NCI-H526 treated with DMSO at 0.1 percent for 48 hours (cell line): ENCODE measurements around the gene DCDC1.
A peak's percentile ranks its signal among the peaks of the same experiment; 100 is the strongest.
"Not testable (repeated sequence)": the region's sequence is repeated elsewhere in the genome, so short reads cannot be mapped to it uniquely, and the experiment has no call there.

Source experiments
- DNase-seq: peaks from one replicate; lab custom pipeline; 2025; lab: John Stamatoyannopoulos, UW

DCDC1 gene

GRCh38 chr11:30990625-30991296, 378.8 kb downstream of the DCDC1 start:
- DNase-seq, result no peak

GRCh38 chr11:30987819-30988218, 381.7 kb downstream of the DCDC1 start:
- DNase-seq, result no peak

GRCh38 chr11:30985536-30985935, 384.0 kb downstream of the DCDC1 start:
- no peak for DNase-seq

- no peak for DNase-seq
Measured at GRCh38 chr11:30984827-30985226, 384.7 kb downstream of the DCDC1 start.

GRCh38 chr11:30984442-30984816, 385.1 kb downstream of the DCDC1 start:
- no peak for DNase-seq

GRCh38 chr11:30983776-30984441, 385.6 kb downstream of the DCDC1 start:
- no peak for DNase-seq

- DNase-seq, result no peak
Measured at GRCh38 chr11:30983143-30983542, 386.4 kb downstream of the DCDC1 start.

- no peak for DNase-seq
Measured at GRCh38 chr11:30967579-30967978, 402.0 kb downstream of the DCDC1 start.

DNA sequence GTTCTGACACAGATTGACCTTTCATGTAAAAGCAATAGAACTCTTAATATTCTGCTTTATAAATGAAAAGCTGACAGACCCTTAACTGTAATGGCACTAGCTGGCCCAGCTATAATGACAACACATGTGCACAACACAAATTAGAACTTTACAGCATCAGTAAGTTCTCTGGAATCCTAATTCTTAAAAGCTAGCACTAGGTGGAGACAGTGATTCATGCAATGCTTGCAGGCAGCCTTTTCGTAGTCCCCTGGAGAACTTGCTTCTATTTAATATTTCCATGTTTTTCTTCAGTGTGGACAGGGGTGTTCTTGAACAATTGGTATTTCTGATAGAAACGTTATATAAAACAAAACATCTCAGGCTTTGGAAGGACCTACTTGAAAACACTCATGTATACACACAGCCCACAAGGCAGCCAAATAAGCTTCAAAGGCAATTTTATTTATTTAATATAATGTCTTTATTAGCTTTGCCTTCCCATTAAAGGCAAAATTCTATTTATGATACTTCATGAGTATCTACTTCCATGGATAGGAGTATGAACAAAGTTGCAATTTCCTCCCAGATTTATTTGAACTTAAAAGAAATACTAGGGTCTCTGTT, 409.0 kb downstream of the DCDC1 start:
- DNase-seq, result peak; percentile 56

- DNase-seq, result no peak
Measured at GRCh38 chr11:30956751-30957150, 412.8 kb downstream of the DCDC1 start.

GRCh38 chr11:30949838-30950237, 419.7 kb downstream of the DCDC1 start:
- DNase-seq, result no peak

GRCh38 chr11:30947715-30948114, 421.8 kb downstream of the DCDC1 start:
- not testable (repeated sequence) for DNase-seq

DNA sequence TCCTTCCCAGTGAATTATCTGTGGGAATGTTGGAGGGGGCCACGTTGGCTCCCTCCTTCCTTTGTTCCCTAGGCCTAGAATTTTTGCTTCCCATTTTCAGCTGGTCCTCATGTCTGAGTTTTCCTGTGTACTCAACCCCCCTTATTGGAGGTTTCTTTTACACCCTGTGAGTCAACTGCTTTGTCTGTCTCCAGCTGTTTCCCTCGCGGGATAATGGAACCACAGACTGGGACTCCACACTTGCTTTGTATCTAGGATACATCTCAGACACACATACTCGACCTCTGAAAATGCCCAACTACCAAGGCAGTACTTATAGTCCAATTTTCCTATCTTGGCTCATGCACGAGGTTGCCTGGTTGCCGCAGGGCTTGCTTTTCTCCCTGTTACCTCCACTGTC, 430.7 kb downstream of the DCDC1 start:
- no peak for DNase-seq

DNA sequence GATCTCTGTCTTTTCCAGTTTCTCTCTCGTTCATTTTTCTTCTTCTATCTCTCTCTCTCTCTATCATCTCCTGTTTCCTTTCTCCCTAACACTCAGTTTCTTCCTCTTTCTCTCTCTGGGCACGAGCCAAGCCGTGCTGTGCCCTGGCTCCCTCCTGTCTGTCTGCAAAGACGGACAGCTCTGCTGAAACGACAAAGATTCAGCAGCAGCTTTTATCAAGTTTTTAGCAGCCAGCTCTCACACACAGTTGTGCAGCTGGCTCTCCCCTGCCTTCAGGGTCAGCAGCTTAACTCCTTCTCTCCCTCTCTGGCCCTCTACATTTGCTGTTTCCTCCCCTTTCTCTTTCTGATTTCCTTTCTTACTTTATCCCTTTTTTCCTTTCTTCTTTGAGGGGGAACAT, 431.4 kb downstream of the DCDC1 start:
- DNase-seq, result no peak

GRCh38 chr11:30936491-30936890, 433.0 kb downstream of the DCDC1 start:
- DNase-seq, result no peak

DNA sequence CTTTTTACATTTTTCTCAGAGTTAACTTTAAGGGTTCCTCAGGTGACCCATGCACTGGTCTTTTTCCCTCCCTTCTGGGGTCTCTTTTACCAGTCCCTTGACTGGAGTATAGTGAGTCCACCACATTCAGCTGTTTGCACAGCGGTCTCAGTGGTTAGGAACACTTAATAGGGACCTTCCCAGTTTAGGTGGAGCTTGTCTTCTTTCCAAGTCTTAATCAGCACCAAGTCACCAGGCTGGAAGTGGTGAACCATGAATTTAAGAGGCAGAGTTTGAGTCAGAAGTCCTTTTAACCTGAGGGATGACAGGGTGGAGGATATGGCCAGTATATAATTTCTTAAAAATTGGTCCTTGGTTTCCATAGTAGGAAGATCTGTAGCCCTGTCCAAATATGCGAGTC, 433.7 kb downstream of the DCDC1 start:
- DNase-seq, result no peak

DNA sequence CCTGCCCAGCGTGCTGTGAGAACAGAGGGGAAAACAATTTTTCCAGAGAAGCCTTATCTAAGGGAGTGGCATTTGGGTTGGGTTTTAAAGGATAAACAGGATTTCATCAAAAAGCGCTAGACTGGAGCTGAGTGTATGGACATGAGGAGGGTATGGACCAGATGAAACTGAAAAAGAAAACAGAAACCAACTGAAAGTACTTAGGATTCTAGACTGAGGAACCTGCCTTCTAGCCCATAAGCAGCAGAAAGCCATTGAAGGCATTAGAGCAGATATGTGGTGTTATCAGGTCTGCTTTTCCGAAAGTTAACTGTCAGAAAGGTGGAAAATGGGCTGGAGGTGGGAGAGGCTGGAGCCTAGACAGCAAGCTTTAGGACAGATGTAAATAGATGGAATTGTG, 443.4 kb downstream of the DCDC1 start:
- DNase-seq, result no peak

GRCh38 chr11:30921811-30922210, 447.7 kb downstream of the DCDC1 start:
- no peak for DNase-seq

DNA sequence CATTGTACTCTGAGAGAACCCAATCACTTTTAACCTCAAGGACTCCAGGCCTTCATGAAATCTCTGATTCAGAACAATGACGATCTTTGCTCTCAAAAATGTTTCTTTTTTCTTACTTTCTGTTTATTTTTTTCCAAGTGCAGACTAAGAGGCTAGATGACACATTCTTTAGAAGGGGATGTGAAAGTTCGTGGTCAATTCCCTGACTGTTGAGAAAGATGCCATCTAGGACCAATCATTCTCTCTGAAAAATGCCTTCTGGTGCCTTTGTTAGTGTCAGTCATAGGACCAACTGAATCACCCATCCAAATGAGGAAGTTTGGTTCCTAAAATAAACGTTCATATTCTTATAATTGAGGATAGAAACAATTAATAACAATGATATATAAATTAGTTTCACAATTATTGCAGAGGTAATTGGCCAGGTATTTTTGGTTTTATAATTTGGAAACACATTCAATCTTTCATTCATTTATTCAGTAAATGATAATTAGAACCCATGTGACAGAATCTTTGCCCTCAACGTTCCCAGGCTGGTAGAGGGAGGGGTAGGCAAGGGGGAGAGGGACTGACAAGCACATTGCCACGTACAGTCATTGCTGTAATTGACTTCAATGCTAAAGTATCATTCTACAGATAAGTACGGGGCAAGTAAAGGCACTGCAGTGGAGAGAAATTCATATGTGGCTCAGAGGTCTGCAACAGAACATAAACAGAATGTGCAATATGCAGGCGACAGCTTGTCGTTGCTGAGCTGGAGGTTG, 450.0 kb downstream of the DCDC1 start:
- no peak for DNase-seq

DNA sequence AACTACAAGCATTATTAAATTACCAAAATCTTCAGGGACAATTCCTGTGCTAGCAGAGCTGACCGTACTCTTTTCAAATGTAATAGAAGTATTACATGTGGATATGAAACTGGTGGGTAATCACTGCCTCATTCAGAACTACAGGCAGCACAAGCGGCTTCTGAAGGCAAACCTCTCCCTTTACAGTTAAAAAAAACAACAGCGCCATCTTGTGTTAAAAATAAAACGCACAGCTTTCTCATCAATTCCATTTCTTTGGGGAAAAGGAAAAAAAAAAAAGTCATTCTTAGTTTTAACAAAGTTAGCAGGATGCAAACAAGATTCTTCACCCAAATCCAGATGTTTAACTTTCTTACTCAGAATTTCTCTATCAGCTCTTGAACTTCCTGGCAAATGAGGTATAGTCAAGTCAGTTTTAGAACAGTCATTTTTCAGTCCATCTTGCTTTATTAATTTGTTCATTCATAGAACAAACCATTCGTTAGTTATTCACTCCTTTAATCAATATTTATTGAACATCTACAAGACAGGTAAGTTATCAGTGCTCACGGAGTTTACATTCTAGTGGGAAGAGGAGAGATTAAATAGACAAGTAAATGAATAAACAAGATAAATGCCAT, 451.6 kb downstream of the DCDC1 start:
- DNase-seq, result peak; percentile 40

DNA sequence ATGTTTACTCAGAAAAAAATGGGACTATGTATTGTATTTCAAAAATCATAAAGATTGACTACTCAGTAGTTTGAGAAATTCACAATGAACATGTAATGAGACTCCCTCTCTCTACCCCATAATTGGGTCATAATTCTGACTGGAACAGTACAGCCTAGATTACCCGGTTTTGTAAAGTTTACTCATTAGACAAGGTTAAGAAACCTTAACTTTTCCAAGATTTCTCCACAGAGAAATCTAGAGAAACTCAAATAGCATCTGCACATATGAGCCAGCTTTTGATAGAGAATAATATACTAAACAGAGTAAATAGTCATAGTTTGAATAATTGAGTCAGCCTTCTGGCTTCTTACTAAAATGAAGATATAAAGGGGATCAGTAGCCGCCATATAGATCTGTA, 452.3 kb downstream of the DCDC1 start:
- DNase-seq, result no peak

GRCh38 chr11:30916764-30917163, 452.8 kb downstream of the DCDC1 start:
- no peak for DNase-seq
